C4-2B (cell line): ENCODE data around the gene AVL9.

Source experiments
- H3K27ac ChIP-seq: fragments of 450-650 bp; 2 replicates; pipeline ENCODE4 v1.5.1; 2017
- ZFX ChIP-seq: fragments of 450-650 bp; IDR thresholded peaks from 2 replicates; pipeline ENCODE4 v1.6.1; 2017
- TF ChIP-seq, protein P1 (sequence below): fragments of 450-650 bp; conservative IDR thresholded peaks from 2 replicates; pipeline ENCODE4 v1.5.1; 2017; ENCODE audit warnings: mild to moderate bottlenecking

Gene AVL9

DNA sequence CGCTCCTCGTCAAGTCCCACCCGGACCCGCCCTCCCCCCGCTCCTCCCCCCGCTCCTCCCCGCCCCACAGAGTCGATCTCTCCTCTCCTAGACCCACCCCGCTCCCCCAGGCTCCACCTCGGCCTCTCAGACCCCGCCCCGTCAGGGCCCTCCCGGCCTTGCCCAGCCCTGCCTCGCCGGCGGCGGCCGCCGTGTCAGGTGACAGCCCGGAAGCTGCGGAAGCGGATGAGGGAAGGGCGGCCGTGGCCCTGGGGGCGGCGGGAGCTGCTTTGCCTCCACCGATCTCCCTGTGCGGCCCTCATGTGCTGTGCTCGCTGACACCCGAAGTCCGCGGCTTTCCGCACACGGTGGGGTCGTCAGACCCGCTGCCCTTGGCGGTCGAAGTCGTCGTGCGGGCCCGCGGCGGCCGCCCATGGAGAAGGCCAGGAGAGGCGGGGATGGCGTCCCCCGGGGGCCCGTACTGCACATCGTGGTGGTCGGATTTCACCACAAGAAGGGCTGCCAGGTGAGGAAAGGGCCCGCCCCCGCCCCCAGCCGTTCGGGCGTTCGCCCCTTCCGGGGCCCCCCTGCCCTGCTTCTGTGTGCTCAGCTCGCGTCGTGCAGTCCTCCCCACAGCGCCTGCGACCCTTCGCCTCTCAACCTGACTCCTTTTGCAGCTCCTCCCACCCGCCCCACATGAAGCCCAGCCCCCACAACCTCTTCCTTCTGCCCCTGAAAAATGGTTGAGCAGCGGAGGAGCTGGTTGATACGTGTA lies at the start of gene AVL9:
Gene AVL9, plus strand, starts transcription at position 192 of the 754 bp plus-strand sequence. Its CDS starts 221 bp downstream, at position 413.
- H3K27ac ChIP-seq = peak within 1 kb of the TSS; percentile 95
- TF ChIP-seq, protein P1, sequence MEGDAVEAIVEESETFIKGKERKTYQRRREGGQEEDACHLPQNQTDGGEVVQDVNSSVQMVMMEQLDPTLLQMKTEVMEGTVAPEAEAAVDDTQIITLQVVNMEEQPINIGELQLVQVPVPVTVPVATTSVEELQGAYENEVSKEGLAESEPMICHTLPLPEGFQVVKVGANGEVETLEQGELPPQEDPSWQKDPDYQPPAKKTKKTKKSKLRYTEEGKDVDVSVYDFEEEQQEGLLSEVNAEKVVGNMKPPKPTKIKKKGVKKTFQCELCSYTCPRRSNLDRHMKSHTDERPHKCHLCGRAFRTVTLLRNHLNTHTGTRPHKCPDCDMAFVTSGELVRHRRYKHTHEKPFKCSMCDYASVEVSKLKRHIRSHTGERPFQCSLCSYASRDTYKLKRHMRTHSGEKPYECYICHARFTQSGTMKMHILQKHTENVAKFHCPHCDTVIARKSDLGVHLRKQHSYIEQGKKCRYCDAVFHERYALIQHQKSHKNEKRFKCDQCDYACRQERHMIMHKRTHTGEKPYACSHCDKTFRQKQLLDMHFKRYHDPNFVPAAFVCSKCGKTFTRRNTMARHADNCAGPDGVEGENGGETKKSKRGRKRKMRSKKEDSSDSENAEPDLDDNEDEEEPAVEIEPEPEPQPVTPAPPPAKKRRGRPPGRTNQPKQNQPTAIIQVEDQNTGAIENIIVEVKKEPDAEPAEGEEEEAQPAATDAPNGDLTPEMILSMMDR = no peak
- TF ChIP-seq ZFX = peak; percentile 84

DNA sequence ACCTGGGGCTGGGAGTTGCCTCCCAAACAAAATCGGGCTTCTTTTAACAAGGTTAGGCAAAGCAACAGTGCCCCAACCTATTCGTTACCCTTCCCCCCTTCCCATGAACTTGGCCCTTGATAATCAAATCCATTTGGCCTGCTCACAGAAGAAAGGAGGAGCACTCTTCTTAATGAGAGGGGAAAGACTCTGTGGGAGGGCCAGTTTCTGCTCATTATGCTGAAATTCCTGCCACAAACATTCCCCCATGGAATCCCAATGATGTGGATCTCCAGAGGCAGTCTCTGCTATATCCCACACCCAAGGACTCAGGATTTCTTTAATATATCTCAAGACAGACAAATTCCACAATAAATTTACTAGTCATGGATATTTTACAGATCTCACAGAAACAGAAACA lies 48.1 kb upstream of the AVL9 start:
- TF ChIP-seq ZFX = no peak
- TF ChIP-seq, protein P1 = no peak

DNA sequence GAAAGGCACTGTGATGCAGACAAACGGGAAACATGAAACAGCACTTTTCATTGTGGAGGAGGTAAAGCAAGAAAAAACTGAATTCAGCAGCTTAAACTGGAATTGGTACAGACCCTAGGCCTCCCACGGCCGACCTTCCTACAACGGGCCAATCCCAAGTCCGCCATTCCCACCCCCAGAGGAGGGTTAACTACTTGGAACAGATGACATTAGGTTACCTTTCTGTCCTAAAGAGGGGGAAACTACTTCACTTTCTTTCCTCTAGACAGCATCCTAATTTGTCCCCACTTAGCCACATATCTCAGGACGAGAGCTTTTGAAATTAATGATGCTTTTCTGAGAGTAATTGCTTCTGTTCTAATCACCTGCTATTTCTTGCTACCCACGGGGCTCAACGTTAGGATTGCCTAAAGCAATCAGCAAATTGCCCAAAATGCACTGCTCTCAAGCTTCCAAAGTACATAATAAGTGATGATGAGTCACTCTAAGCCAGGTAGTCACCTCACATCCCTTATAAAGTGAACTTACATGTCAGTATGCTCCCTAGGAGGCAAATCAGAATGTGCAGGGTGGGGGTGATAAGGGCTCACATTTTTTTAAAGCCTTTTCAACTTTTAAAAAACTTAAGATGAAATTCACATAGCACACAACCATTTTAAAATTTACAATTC lies 41.8 kb upstream of the AVL9 start:
- H3K27ac ChIP-seq = no peak overlapping the region
- TF ChIP-seq, protein P1 = no peak

More for the DNA sequence above, 48.1 kb upstream of the AVL9 start:
- no peak overlapping the region for H3K27ac ChIP-seq

DNA sequence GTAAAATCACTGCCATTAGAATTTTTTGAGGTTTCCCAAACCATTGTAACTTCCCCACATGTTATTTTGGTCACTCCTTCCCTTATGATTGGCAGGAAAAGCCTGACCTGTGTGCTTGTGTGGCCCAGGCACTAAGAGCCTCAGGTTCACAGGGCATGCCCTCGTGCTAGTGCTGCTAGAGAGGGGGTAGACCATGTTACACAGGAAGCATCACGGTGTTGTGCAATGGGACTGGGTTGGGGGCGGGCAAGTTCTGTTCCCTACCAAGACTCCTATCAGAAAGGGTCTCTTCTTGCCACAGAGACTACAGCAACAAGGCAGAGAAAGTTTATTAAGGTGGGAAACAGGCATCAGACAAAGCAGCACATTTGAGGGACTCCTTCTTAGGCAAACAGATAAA lies 37.3 kb upstream of the AVL9 start:
- no peak overlapping the region for H3K27ac ChIP-seq
- no peak for TF ChIP-seq ZFX
- TF ChIP-seq, protein P1 = no peak

DNA sequence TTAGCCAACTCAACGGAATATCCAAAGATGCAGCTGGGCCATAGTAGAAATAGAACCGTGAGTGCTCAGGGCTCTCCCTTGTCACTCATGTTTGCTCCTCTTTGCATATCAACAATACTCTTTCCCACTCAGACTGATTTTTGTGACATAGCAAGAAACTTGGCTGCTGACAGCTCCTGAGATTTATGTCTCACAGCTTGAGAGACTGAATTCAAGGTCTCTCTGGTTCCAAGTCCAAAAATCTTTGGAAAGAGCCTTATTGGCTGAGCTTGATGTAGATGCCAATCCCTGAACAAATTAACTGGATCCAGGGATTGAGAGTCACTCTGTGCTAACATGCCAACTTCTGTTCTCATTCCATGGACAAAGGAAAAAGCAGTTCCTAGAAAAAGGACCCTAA lies 35.5 kb upstream of the AVL9 start:
- no peak for TF ChIP-seq ZFX
- TF ChIP-seq, protein P1 = no peak

DNA sequence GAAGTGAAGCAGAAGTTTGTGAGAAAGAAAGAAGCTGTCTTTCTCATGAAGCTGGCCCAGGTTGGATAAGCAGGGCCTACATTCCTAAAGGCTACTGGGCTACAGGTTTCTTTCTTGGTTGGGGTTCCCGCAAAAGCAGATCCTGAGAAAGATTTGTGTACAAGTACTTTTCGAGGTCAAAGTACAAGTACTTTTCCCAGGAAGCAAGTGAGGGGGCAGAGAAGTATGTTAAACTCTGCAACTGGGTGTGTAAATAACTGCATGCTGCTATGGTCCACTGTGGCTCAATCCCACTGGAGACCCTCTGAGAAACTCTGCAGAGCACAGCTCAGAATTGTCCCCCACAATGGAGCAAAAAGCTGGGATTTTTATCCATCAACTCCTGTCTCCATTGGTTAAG lies 33.8 kb upstream of the AVL9 start:
- H3K27ac ChIP-seq = no peak overlapping the region
- TF ChIP-seq, protein P1 = no peak
- no peak for TF ChIP-seq ZFX

More for the DNA sequence above, 35.5 kb upstream of the AVL9 start:
- H3K27ac ChIP-seq = no peak overlapping the region

DNA sequence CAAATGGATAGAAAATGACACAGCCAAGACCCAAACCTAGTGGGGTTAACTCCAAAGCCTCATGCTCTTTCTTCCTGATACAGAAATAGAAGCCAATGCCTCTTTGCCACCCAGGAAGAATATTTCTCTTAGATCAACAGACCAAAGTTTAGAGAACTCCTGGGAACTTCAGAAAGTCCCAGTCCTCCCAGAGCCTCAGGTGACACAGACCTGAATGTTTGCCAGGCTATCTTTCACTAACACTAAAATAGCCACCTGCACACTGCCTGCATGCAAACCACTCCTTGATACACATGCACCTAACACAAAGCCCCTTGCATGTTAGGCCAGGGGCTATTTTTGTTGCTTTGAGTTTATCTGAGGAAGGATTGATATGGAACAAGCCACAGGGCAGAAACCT lies 32.8 kb upstream of the AVL9 start:
- TF ChIP-seq, protein P1 = no peak
- TF ChIP-seq ZFX = no peak
- no peak overlapping the region for H3K27ac ChIP-seq
